Cardiac muscle cell (in vitro differentiated cells and primary cell): ENCODE data around the gene AIFM3. TPM values are rescaled to one million over a fixed set of nuclear protein-coding genes. Genes with fewer than 3 reads are reported as not detected.
"Not testable (repeated sequence)": the region's sequence is repeated elsewhere in the genome, so short reads cannot be mapped to it uniquely, and the experiment has no call there.

Source experiments
- DNase-seq, 2 donors: peaks; one replicate each; pipeline versions ENCODE4 v3.0.0 to v3.0.0-alpha.2; 2010 to 2017; ENCODE audit warnings: low read depth in 1 of 2, low spot score in 1 of 2
- H3K27ac ChIP-seq: fragments of 200-600 bp; sonication (generic); 2 replicates; pipeline ENCODE4 v1.5.1; 2016
- H3K27me3 ChIP-seq: fragments of 200-600 bp; sonication (generic); 2 replicates; pipeline ENCODE4 v1.6.0; 2016; ENCODE audit warnings: control low read depth
- H3K36me3 ChIP-seq: fragments of 200-600 bp; sonication (generic); 2 replicates; pipeline ENCODE4 v1.5.1; 2016; ENCODE audit warnings: control low read depth
- H3K4me1 ChIP-seq: fragments of 200-600 bp; sonication (generic); 2 replicates; pipeline ENCODE4 v1.8.1; 2017; ENCODE audit warnings: low read depth, mild to moderate bottlenecking, mixed run types
- H3K4me3 ChIP-seq: fragments of 200-600 bp; sonication (generic); 2 replicates; pipeline ENCODE4 v1.5.1; 2016; ENCODE audit warnings: mild to moderate bottlenecking
- H3K9me3 ChIP-seq: fragments of 200-600 bp; sonication (generic); 2 replicates; pipeline ENCODE4 v1.5.1; 2017; ENCODE audit warnings: low read depth, mild to moderate bottlenecking, control low read depth
- CTCF ChIP-seq: IDR thresholded peaks from 2 replicates; pipeline ENCODE4 v1.5.1; 2012; ENCODE audit warnings: low read depth, mild to moderate bottlenecking, low read length
- polyA plus RNA-seq: library from polyadenylated mRNA; unstranded; fragments of >200 nt; fragmentation: Nextera tagmentation; extraction: Ambion mirVana; gene quantifications from 2 replicates; pipeline ENCODE4 v1.2.1, GENCODE V29; 2016
- total RNA-seq: library from RNA; depleted of rRNA; stranded (reverse); fragments of >200 nt; gene quantifications from 2 replicates; pipeline ENCODE4 v1.2.3, GENCODE V29; 2016

Gene AIFM3
- total and polyA plus RNA-seq, 2 experiments from 2014 or later: 0.67 to 4.8 TPM

GRCh38 chr22:20970939-20971657 is 4.0 kb downstream of the AIFM3 start:
- Histone ChIP-seq H3K9me3 (no peaks in the 10 kb centered on the region), H3K27ac (no peak overlapping the region), H3K4me1 (no peaks in the 10 kb centered on the region), H3K4me3 (no peak overlapping the region), H3K27me3 (peaks cover 3% of the 10 kb centered on the region), H3K36me3 (no peaks in the 10 kb centered on the region)
- TF ChIP-seq CTCF: no peak
- DNase-seq: no peak

- not testable (repeated sequence) for H3K27ac ChIP-seq, H3K4me1 ChIP-seq
Observed at GRCh38 chr22:20972014-20972694, 5.1 kb downstream of the AIFM3 start.

GRCh38 chr22:20972933-20973577 is 6.0 kb downstream of the AIFM3 start:
- no peak overlapping the region for H3K4me3 ChIP-seq

More at GRCh38 chr22:20972014-20972694, 5.1 kb downstream of the AIFM3 start:
- not testable (repeated sequence) for H3K27me3 ChIP-seq, DNase-seq, H3K4me3 ChIP-seq, H3K9me3 ChIP-seq, H3K36me3 ChIP-seq

GRCh38 chr22:20973634-20974286 is 6.7 kb downstream of the AIFM3 start:
- peaks cover 3% of the 10 kb centered on the region for H3K27me3 ChIP-seq
- DNase-seq: no peak

More at GRCh38 chr22:20972933-20973577, 6.0 kb downstream of the AIFM3 start:
- no peak for DNase-seq
- Histone ChIP-seq H3K27me3 (peaks cover 3% of the 10 kb centered on the region), H3K4me1 (no peaks in the 10 kb centered on the region), H3K36me3 (no peaks in the 10 kb centered on the region), H3K27ac (no peak overlapping the region), H3K9me3 (no peaks in the 10 kb centered on the region)
- TF ChIP-seq CTCF: no peak

GRCh38 chr22:20974336-20974955 is 7.4 kb downstream of the AIFM3 start:
- Histone ChIP-seq H3K9me3 (no peaks in the 10 kb centered on the region), H3K4me1 (no peaks in the 10 kb centered on the region), H3K36me3 (no peaks in the 10 kb centered on the region), H3K4me3 (no peak overlapping the region), H3K27me3 (peaks cover 3% of the 10 kb centered on the region), H3K27ac (no peak overlapping the region)
- no peak for TF ChIP-seq CTCF
- DNase-seq: no peak

More at GRCh38 chr22:20973634-20974286, 6.7 kb downstream of the AIFM3 start:
- H3K9me3 ChIP-seq: no peaks in the 10 kb centered on the region
- no peak overlapping the region for H3K27ac ChIP-seq
- no peak overlapping the region for H3K4me3 ChIP-seq
- no peak for TF ChIP-seq CTCF
- H3K36me3 ChIP-seq: no peaks in the 10 kb centered on the region
- H3K4me1 ChIP-seq: no peaks in the 10 kb centered on the region
